Right lung (tissue), 5 donors: ENCODE results near the gene ANGPTL4. TPM values are rescaled to one million over a fixed set of nuclear protein-coding genes. Genes with fewer than 3 reads are reported as not detected.
"Not testable (repeated sequence)": the region's sequence is repeated elsewhere in the genome, so short reads cannot be mapped to it uniquely, and the experiment has no call there.

Experiments
- DNase-seq, 2 donors: peaks; one replicate each; pipeline ENCODE4 v3.0.0-alpha.2; 2013
- polyA plus RNA-seq, 5 donors: library from polyadenylated mRNA; unstranded; fragments of 120-200 nt; gene quantifications; one replicate each; pipeline versions ENCODE4 v1.2.1 to v1.2.3, GENCODE V29; 2013; ENCODE audit warnings: inconsistent platforms in 1 of 5, low replicate concordance in 1 of 5; ENCODE audit not compliant: insufficient read length in 5 of 5, insufficient read depth in 1 of 5

The ANGPTL4 gene
- polyA plus RNA-seq, 5 donors, result 2.9 to 7.6 (median 4.6) TPM

GRCh38 chr19:8360196-8360595 is 3.8 kb upstream of the ANGPTL4 start:
- no peak for DNase-seq

- peak; percentile 90 to 91 for DNase-seq
Observed at GRCh38 chr19:8361921-8362793, 1.8 kb upstream of the ANGPTL4 start.

DNA sequence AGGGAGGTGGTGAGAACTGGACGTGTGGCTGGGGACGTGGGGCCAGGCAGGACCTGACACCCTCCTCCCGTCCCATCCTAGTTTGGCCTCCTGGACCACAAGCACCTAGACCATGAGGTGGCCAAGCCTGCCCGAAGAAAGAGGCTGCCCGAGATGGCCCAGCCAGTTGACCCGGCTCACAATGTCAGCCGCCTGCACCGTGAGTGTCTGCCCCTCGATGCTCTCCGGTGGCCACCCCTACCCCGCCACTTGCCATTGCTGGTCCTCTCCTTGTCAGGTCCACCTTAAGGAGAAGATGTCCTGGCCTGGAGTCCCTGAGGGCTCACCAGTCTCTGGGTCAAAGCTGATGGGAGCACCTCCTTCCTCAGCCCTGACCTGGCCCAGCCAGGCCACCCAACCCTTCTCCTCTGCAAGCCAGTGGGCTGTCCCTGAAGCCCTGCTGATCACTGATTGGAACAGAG is 2.2 kb downstream of the ANGPTL4 start:
- no peak for DNase-seq

- DNase-seq, result no peak
Observed at GRCh38 chr19:8366961-8367326, 3.0 kb downstream of the ANGPTL4 start.

- DNase-seq, result peak; percentile 94 to 96
Observed at GRCh38 chr19:8367327-8368001, 3.5 kb downstream of the ANGPTL4 start.

- no peak for DNase-seq
Observed at GRCh38 chr19:8370176-8371010, 6.4 kb downstream of the ANGPTL4 start.

GRCh38 chr19:8371011-8371804 is 7.3 kb downstream of the ANGPTL4 start:
- DNase-seq, result no peak

GRCh38 chr19:8373867-8374813 is 10.2 kb downstream of the ANGPTL4 start:
- DNase-seq, result no peak

- DNase-seq, result not testable (repeated sequence)
Observed at GRCh38 chr19:8375766-8376165, 11.8 kb downstream of the ANGPTL4 start.

DNA sequence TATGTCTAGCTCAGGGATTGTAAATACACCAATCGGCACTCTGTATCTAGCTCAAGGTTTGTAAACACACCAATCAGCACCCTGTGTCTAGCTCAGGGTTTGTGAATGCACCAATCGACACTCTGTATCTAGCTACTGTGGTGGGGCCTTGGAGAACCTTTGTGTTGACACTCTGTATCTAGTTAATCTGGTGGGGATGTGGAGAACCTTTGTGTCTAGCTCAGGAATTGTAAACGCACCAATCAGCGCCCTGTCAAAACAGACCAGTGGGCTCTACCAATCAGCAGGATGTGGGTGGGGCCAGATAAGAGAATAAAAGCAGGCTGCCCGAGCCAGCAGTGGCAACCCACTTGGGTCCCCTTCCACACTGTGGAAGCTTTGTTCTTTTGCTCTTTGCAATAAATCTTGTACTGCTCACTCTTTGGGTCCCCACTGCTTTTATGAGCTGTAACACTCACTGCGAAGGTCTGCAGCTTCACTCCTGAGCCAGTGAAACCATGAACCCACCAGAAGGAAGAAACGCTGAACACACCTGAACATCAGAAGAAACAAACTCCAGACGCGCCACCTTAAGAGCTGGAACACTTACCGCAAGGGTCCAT is 12.5 kb downstream of the ANGPTL4 start:
- DNase-seq, result not testable (repeated sequence)

- no peak for DNase-seq
Observed at GRCh38 chr19:8377598-8377997, 13.6 kb downstream of the ANGPTL4 start.

- DNase-seq, result not testable (repeated sequence)
Observed at GRCh38 chr19:8379156-8379891, 15.4 kb downstream of the ANGPTL4 start.

- not testable (repeated sequence) for DNase-seq
Observed at GRCh38 chr19:8384569-8384968, 20.6 kb downstream of the ANGPTL4 start.

- DNase-seq, result not testable (repeated sequence)
Observed at GRCh38 chr19:8385103-8385502, 21.1 kb downstream of the ANGPTL4 start.

DNA sequence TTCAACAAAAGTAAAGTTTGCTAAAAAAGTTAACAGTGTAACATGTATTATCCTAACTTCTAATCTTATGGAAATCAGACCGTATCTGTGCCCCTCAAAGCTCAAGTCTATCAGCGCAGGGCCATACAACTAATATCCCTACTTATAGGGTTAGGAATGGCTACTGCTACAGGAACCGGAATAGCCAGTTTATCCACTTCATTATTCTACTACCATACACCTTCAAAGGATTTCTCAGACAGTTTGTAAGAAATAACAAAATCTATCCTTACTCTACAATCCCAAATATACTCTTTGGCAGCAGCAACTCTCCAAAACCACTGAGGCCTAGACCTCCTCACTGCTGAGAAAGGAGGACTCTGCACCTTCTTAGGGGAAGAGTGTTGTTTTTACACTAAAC is 21.6 kb downstream of the ANGPTL4 start:
- DNase-seq, result not testable (repeated sequence)

- not testable (repeated sequence) for DNase-seq
Observed at GRCh38 chr19:8386419-8386818, 22.5 kb downstream of the ANGPTL4 start.

- DNase-seq, result no peak
Observed at GRCh38 chr19:8386990-8387389, 23.0 kb downstream of the ANGPTL4 start.

DNA sequence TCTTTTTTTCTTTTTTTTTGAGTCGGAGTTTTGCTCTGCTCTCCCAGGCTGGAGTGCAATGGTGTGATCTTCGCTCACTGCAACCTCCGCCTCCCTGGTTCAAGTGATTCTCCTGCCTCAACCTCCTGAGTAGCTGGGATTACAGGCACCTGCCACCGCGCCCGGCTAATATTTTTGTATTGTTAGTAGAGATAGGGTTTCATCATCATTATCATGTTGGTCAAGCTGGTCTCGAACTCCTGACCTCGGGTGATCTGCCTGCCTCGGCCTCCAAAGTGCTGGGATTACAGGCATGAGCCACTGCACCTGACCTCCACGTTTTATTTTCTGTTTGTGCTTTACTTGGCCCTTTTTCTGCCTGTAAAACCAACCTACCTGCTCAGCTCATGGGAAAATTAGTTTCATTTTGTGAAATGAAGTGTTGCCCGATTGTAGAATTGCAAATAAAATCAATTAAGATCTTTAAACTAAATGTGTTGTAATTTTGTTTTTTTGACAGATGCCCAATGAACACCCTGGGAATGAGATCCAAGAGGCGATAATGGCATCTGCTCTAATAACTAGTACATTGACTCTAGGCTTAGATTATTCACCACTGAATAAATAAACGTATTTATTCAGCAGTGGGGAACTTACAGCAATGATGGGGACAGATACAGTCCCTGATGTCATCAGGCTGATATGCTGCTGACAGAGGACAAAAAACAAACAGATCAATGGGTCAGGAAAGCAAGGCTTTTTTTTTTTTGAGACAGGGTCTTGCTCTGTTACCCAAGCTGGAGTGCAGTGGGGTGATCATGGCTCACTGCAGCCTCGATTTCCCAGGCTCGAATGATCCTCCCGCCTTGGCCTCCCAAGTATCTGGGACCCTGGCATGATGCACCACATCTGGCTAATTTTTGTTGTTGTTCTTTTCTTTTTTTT is 24.0 kb downstream of the ANGPTL4 start:
- DNase-seq, result no peak
